GM04504 (cell line): Measurements from ENCODE around the gene ZNF780B.

ENCODE experiments used
- DNase-seq: peaks from one replicate; pipeline ENCODE4 v3.0.0-alpha.2; 2012; ENCODE audit warnings: low read depth

ZNF780B gene

DNA sequence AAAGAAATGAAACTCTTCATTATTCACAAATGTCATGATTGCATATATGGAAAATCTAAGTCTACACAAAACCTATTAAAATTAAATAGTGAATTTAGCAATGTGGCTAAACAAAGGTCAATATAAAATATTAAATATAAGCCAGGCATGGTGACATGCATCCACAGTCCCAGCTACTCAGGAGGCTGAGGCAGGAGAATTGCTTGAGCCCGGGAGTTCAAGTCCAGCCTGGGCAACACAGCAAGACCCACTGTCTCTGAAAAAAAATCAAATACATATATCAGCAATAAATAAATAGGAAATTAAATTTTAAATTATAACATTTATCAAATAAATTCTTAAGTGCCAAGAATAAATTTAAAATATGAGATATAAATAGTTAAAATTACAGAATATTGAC lies 73.1 kb downstream of the ZNF780B start:
- no peak for DNase-seq
